Measurements from ENCODE around the gene SYT6.

SYT6 gene

GRCh38 chr1:114153261-114154145 lies at the start of gene SYT6:
Gene SYT6 (minus strand): TSS chr1:114153869. CDS start chr1:114153772, 97 bp downstream.
- no peak within 1 kb of the TSS for H3K27ac Mint-ChIP-seq
- H3K4me3 Mint-ChIP-seq: no peak within 1 kb of the TSS
- no peaks in the 10 kb centered on the region for H3K9me3 Mint-ChIP-seq
- no peak for DNase-seq (ENCODE audit: low spot score)
- H3K27me3 Mint-ChIP-seq (ENCODE audit: low read depth): peaks cover 76% of the 10 kb centered on the region
- peaks cover 1% of the 10 kb centered on the region for H3K4me1 Mint-ChIP-seq (ENCODE audit: low read depth)
- H3K36me3 Mint-ChIP-seq (ENCODE audit: low read depth): no peaks in the 10 kb centered on the region

GRCh38 chr1:114201486-114201885 lies 47.8 kb upstream of the SYT6 start:
- no peak overlapping the region for H3K27ac Mint-ChIP-seq
- H3K4me1 Mint-ChIP-seq (ENCODE audit: low read depth): no peaks in the 10 kb centered on the region
- H3K36me3 Mint-ChIP-seq (ENCODE audit: low read depth): no peaks in the 10 kb centered on the region
- no peaks in the 10 kb centered on the region for H3K9me3 Mint-ChIP-seq
- H3K27me3 Mint-ChIP-seq (ENCODE audit: low read depth): peaks cover 18% of the 10 kb centered on the region
- H3K4me3 Mint-ChIP-seq: no peak overlapping the region
- no peak for DNase-seq (ENCODE audit: low spot score)

- Mint-ChIP-seq H3K4me3 (no peak overlapping the region), H3K4me1 (ENCODE audit: low read depth) (no peaks in the 10 kb centered on the region), H3K36me3 (ENCODE audit: low read depth) (no peaks in the 10 kb centered on the region), H3K27ac (no peak overlapping the region), H3K9me3 (no peaks in the 10 kb centered on the region), H3K27me3 (ENCODE audit: low read depth) (peaks cover 18% of the 10 kb centered on the region)
- DNase-seq (ENCODE audit: low spot score): no peak
These were observed 45.4 kb upstream of the SYT6 start for GRCh38 chr1:114199017-114199594.

GRCh38 chr1:114196992-114197907 lies 43.6 kb upstream of the SYT6 start:
- no peaks in the 10 kb centered on the region for H3K36me3 Mint-ChIP-seq (ENCODE audit: low read depth)
- H3K27me3 Mint-ChIP-seq (ENCODE audit: low read depth): peaks cover 13% of the 10 kb centered on the region
- H3K4me1 Mint-ChIP-seq (ENCODE audit: low read depth): no peaks in the 10 kb centered on the region
- no peak overlapping the region for H3K27ac Mint-ChIP-seq
- no peak overlapping the region for H3K4me3 Mint-ChIP-seq
- no peaks in the 10 kb centered on the region for H3K9me3 Mint-ChIP-seq
- no peak for DNase-seq (ENCODE audit: low spot score)

GRCh38 chr1:114195819-114196218 lies 42.1 kb upstream of the SYT6 start:
- H3K27me3 Mint-ChIP-seq (ENCODE audit: low read depth): peaks cover 11% of the 10 kb centered on the region

GRCh38 chr1:114192328-114192727 lies 38.7 kb upstream of the SYT6 start:
- Mint-ChIP-seq H3K4me3 (no peak overlapping the region), H3K36me3 (ENCODE audit: low read depth) (no peaks in the 10 kb centered on the region), H3K27ac (no peak overlapping the region), H3K27me3 (ENCODE audit: low read depth) (peaks cover 2% of the 10 kb centered on the region), H3K9me3 (no peaks in the 10 kb centered on the region), H3K4me1 (ENCODE audit: low read depth) (no peaks in the 10 kb centered on the region)
- no peak for DNase-seq (ENCODE audit: low spot score)

More at GRCh38 chr1:114195819-114196218, 42.1 kb upstream of the SYT6 start:
- DNase-seq (ENCODE audit: low spot score): no peak
- H3K4me3 Mint-ChIP-seq: no peak overlapping the region
- H3K4me1 Mint-ChIP-seq (ENCODE audit: low read depth): no peaks in the 10 kb centered on the region
- no peaks in the 10 kb centered on the region for H3K36me3 Mint-ChIP-seq (ENCODE audit: low read depth)
- H3K27ac Mint-ChIP-seq: no peak overlapping the region
- no peaks in the 10 kb centered on the region for H3K9me3 Mint-ChIP-seq

- H3K27ac Mint-ChIP-seq: no peak overlapping the region
- no peaks in the 10 kb centered on the region for H3K27me3 Mint-ChIP-seq (ENCODE audit: low read depth)
- no peaks in the 10 kb centered on the region for H3K9me3 Mint-ChIP-seq
- DNase-seq (ENCODE audit: low spot score): no peak
- no peaks in the 10 kb centered on the region for H3K36me3 Mint-ChIP-seq (ENCODE audit: low read depth)
- H3K4me1 Mint-ChIP-seq (ENCODE audit: low read depth): no peaks in the 10 kb centered on the region
- no peak overlapping the region for H3K4me3 Mint-ChIP-seq
These were observed 35.7 kb upstream of the SYT6 start for GRCh38 chr1:114189398-114189797.

- no peak for DNase-seq (ENCODE audit: low spot score)
- peaks cover 5% of the 10 kb centered on the region for H3K27me3 Mint-ChIP-seq (ENCODE audit: low read depth)
- no peak overlapping the region for H3K27ac Mint-ChIP-seq
- H3K9me3 Mint-ChIP-seq: no peaks in the 10 kb centered on the region
- no peaks in the 10 kb centered on the region for H3K4me1 Mint-ChIP-seq (ENCODE audit: low read depth)
- H3K36me3 Mint-ChIP-seq (ENCODE audit: low read depth): no peaks in the 10 kb centered on the region
- H3K4me3 Mint-ChIP-seq: no peak overlapping the region
These were observed 27.7 kb upstream of the SYT6 start for GRCh38 chr1:114181356-114181755.

- no peaks in the 10 kb centered on the region for H3K9me3 Mint-ChIP-seq
- no peaks in the 10 kb centered on the region for H3K36me3 Mint-ChIP-seq (ENCODE audit: low read depth)
- H3K4me3 Mint-ChIP-seq: no peak overlapping the region
- DNase-seq (ENCODE audit: low spot score): no peak
- H3K4me1 Mint-ChIP-seq (ENCODE audit: low read depth): no peaks in the 10 kb centered on the region
- no peak overlapping the region for H3K27ac Mint-ChIP-seq
- H3K27me3 Mint-ChIP-seq (ENCODE audit: low read depth): peaks cover 5% of the 10 kb centered on the region
These were observed 27.1 kb upstream of the SYT6 start for GRCh38 chr1:114180742-114181141.

GRCh38 chr1:114178936-114179335 lies 25.3 kb upstream of the SYT6 start:
- Mint-ChIP-seq H3K27me3 (ENCODE audit: low read depth) (peaks cover 4% of the 10 kb centered on the region), H3K36me3 (ENCODE audit: low read depth) (no peaks in the 10 kb centered on the region), H3K4me3 (no peak overlapping the region), H3K27ac (no peak overlapping the region), H3K4me1 (ENCODE audit: low read depth) (no peaks in the 10 kb centered on the region), H3K9me3 (no peaks in the 10 kb centered on the region)
- no peak for DNase-seq (ENCODE audit: low spot score)

GRCh38 chr1:114177282-114177681 lies 23.6 kb upstream of the SYT6 start:
- no peaks in the 10 kb centered on the region for H3K4me1 Mint-ChIP-seq (ENCODE audit: low read depth)
- no peaks in the 10 kb centered on the region for H3K36me3 Mint-ChIP-seq (ENCODE audit: low read depth)
- no peak for DNase-seq (ENCODE audit: low spot score)
- no peaks in the 10 kb centered on the region for H3K9me3 Mint-ChIP-seq
- peaks cover 4% of the 10 kb centered on the region for H3K27me3 Mint-ChIP-seq (ENCODE audit: low read depth)
- H3K4me3 Mint-ChIP-seq: no peak overlapping the region
- no peak overlapping the region for H3K27ac Mint-ChIP-seq

- H3K9me3 Mint-ChIP-seq: no peaks in the 10 kb centered on the region
- H3K36me3 Mint-ChIP-seq (ENCODE audit: low read depth): no peaks in the 10 kb centered on the region
- DNase-seq (ENCODE audit: low spot score): no peak
- no peak overlapping the region for H3K27ac Mint-ChIP-seq
- peaks cover 4% of the 10 kb centered on the region for H3K27me3 Mint-ChIP-seq (ENCODE audit: low read depth)
- no peaks in the 10 kb centered on the region for H3K4me1 Mint-ChIP-seq (ENCODE audit: low read depth)
- no peak overlapping the region for H3K4me3 Mint-ChIP-seq
These were observed 22.7 kb upstream of the SYT6 start for GRCh38 chr1:114176366-114176765.

- Mint-ChIP-seq H3K27ac (no peak overlapping the region), H3K36me3 (ENCODE audit: low read depth) (no peaks in the 10 kb centered on the region), H3K27me3 (ENCODE audit: low read depth) (peaks cover 4% of the 10 kb centered on the region), H3K9me3 (no peaks in the 10 kb centered on the region), H3K4me3 (no peak overlapping the region), H3K4me1 (ENCODE audit: low read depth) (no peaks in the 10 kb centered on the region)
- DNase-seq (ENCODE audit: low spot score): no peak
These were observed 20.0 kb upstream of the SYT6 start for GRCh38 chr1:114173680-114174079.

GRCh38 chr1:114169509-114169908 lies 15.8 kb upstream of the SYT6 start:
- Mint-ChIP-seq H3K4me1 (ENCODE audit: low read depth) (no peaks in the 10 kb centered on the region), H3K27ac (no peak overlapping the region), H3K9me3 (no peaks in the 10 kb centered on the region), H3K4me3 (no peak overlapping the region), H3K36me3 (ENCODE audit: low read depth) (no peaks in the 10 kb centered on the region), H3K27me3 (ENCODE audit: low read depth) (no peaks in the 10 kb centered on the region)
- no peak for DNase-seq (ENCODE audit: low spot score)
